ENCODE results near the gene MCL1. TPM values are rescaled to one million over a fixed set of nuclear protein-coding genes. Genes with fewer than 3 reads are reported as not detected.
A peak's percentile ranks its signal among the peaks of the same experiment; 100 is the strongest.

Gene MCL1
- total and polyA plus RNA-seq, 2 of the 13 experiments (the other 11 are each of a cell fraction or from before 2014, with no cell fraction given): 69.5 to 125 TPM

DNA sequence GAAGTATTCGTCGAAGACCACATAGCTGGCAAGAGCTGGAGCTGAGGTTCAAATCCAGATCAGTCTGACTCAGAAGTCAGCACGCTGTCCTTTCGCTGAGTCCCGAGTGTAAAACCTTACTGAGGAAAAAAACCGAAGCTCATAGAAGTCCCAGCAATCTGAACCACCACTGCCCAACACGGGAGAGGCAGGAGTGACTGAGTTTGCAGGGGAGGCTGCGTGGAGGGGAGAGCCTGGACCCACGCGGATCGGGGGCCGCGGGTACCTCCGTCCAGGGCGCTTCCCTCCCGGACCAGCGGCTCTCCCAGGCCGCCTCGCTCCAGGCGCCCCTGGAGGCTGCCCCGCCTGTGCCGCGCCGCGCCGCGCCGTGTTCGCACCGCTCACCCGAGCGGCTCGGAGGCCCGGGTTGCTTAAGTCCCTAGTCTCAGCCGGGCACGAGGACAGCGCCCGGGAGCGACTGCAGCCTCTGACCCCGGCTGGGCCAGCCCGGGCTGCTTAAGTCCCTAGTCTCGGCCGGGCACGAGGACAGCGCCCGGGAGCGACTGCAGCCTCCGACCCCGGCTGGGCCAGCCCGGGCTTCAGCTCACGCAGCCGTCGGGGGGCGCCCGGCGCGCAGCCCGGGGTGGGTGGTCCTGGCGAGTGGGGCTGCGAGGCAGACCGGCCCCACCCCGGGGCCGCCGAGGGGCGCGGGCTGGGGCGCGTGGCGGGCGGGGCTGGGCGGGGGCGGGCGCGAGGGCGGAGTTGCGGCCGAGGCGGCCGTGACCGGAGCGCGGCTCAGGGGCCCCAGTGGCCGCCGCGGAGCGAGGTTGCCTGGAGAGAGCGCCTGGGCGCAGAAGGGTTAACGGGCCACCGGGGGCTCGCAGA, 30.5 kb downstream of the MCL1 start, which contains the start of gene ADAMTSL4 (continued):
- TF ChIP-seq, protein P1, sequence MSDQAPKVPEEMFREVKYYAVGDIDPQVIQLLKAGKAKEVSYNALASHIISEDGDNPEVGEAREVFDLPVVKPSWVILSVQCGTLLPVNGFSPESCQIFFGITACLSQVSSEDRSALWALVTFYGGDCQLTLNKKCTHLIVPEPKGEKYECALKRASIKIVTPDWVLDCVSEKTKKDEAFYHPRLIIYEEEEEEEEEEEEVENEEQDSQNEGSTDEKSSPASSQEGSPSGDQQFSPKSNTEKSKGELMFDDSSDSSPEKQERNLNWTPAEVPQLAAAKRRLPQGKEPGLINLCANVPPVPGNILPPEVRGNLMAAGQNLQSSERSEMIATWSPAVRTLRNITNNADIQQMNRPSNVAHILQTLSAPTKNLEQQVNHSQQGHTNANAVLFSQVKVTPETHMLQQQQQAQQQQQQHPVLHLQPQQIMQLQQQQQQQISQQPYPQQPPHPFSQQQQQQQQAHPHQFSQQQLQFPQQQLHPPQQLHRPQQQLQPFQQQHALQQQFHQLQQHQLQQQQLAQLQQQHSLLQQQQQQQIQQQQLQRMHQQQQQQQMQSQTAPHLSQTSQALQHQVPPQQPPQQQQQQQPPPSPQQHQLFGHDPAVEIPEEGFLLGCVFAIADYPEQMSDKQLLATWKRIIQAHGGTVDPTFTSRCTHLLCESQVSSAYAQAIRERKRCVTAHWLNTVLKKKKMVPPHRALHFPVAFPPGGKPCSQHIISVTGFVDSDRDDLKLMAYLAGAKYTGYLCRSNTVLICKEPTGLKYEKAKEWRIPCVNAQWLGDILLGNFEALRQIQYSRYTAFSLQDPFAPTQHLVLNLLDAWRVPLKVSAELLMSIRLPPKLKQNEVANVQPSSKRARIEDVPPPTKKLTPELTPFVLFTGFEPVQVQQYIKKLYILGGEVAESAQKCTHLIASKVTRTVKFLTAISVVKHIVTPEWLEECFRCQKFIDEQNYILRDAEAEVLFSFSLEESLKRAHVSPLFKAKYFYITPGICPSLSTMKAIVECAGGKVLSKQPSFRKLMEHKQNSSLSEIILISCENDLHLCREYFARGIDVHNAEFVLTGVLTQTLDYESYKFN (CRISPR knock-in tag; conservative IDR thresholded peaks at IDR 0.05): no peak
- TF ChIP-seq ZIK1 (CRISPR knock-in tag; IDR thresholded peaks at IDR 0.05; ENCODE audit: borderline replicate concordance, low read depth) (no peak), HNF4G (IDR thresholded peaks at IDR 0.05; ENCODE audit: borderline replicate concordance, low read depth, low read length) (peak; percentile 14; the same call in 1 of the 2 replicates), HNF4G (CRISPR knock-in tag; IDR thresholded peaks at IDR 0.05; ENCODE audit: borderline replicate concordance, low read depth) (no peak), ASH2L (IDR thresholded peaks at IDR 0.05; ENCODE audit: insufficient read length, low read depth, low read length) (peak; percentile 37), ZNF547 (CRISPR knock-in tag; IDR thresholded peaks at IDR 0.05) (peak; percentile 49; the same call in 1 of the 2 replicates), ZNF501 (CRISPR knock-in tag; IDR thresholded peaks at IDR 0.05) (peak; percentile 72; the same call in 1 of the 2 replicates), ZNF713 (CRISPR knock-in tag; IDR thresholded peaks at IDR 0.05) (0 out of 2 replicates have a peak, but pooled peaks have one; percentile 20), PRMT3 (CRISPR knock-in tag; IDR thresholded peaks at IDR 0.05; ENCODE audit: borderline replicate concordance, low read depth) (0 out of 2 replicates have a peak, but pooled peaks have one; percentile 63), ZBTB7B (CRISPR knock-in tag; IDR thresholded peaks at IDR 0.05) (peak; percentile 38; the same call in 1 of the 2 replicates), HMGA1 (CRISPR knock-in tag; conservative IDR thresholded peaks at IDR 0.05) (no peak), BCL6 (CRISPR knock-in tag; IDR thresholded peaks at IDR 0.05) (peak; percentile 29; the same call in 1 of the 2 replicates), AGO2 (optimal IDR thresholded peaks at IDR 0.05; ENCODE audit: low read depth, low read length) (peak; percentile 48), ATF7 (IDR thresholded peaks at IDR 0.05) (no peak), ATF7 (CRISPR knock-in tag; IDR thresholded peaks at IDR 0.05) (no peak), SALL1 (CRISPR knock-in tag; IDR thresholded peaks at IDR 0.05) (peak; percentile 44; the same call in 1 of the 2 replicates), NR1H2 (CRISPR knock-in tag; IDR thresholded peaks at IDR 0.05; ENCODE audit: borderline replicate concordance, low read depth) (no peak), MED1 (CRISPR knock-in tag; IDR thresholded peaks at IDR 0.05) (peak; percentile 51; the same call in 1 of the 2 replicates), ELF4 (CRISPR knock-in tag; IDR thresholded peaks at IDR 0.05; ENCODE audit: borderline replicate concordance) (no peak), ZNF878 (CRISPR knock-in tag; IDR thresholded peaks at IDR 0.05) (no peak), RBFOX2 (IDR thresholded peaks at IDR 0.05; ENCODE audit: low read depth, low read length) (peak; percentile 65), ZNF331 (CRISPR knock-in tag; IDR thresholded peaks at IDR 0.05) (peak; percentile 15; the same call in 1 of the 2 replicates)
- TF ChIP-seq, protein P2, sequence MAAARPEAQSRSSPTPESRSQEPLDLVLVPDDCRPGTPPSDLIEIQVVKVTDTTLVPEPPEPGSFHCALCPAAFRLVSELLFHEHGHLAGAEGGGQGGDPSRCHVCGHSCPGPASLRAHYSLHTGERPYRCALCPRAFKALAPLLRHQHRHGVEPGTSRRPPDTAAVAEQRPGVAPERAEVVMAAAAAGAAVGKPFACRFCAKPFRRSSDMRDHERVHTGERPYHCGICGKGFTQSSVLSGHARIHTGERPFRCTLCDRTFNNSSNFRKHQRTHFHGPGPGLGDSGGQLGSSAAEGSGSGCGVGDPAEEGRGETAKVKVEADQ (CRISPR knock-in tag; IDR thresholded peaks at IDR 0.05; ENCODE audit: borderline replicate concordance): no peak
- TF ChIP-seq, protein P3, sequence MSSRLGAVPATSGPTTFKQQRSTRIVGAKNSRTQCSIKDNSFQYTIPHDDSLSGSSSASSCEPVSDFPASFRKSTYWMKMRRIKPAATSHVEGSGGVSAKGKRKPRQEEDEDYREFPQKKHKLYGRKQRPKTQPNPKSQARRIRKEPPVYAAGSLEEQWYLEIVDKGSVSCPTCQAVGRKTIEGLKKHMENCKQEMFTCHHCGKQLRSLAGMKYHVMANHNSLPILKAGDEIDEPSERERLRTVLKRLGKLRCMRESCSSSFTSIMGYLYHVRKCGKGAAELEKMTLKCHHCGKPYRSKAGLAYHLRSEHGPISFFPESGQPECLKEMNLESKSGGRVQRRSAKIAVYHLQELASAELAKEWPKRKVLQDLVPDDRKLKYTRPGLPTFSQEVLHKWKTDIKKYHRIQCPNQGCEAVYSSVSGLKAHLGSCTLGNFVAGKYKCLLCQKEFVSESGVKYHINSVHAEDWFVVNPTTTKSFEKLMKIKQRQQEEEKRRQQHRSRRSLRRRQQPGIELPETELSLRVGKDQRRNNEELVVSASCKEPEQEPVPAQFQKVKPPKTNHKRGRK (CRISPR knock-in tag; IDR thresholded peaks at IDR 0.05): no peak
